Left cardiac atrium (tissue), 4 donors: ENCODE measurements around the gene ABL2. TPM values are rescaled to one million over a fixed set of nuclear protein-coding genes. Genes with fewer than 3 reads are reported as not detected.

Experiments
- ATAC-seq, 2 donors: fragments of 200-7000 bp; cut with Tn5 transposase; one replicate each; pipeline ENCODE4 v1.9.1; 2020; ENCODE audit warnings: mild to moderate bottlenecking in 2 of 2, moderate library complexity in 2 of 2
- DNase-seq: peaks from one replicate; pipeline ENCODE4 v3.0.0-alpha.2; 2020
- intact Hi-C, 2 donors: fragments of 100-400 bp; cut with DNase I; formaldehyde crosslinking; loops; one replicate each; pipeline versions ENCODE4 v1.14.1 to v1.15.1; 2022 to 2023
- total RNA-seq, 2 donors: library from RNA; stranded (reverse); fragmentation: NEBNext Ultra II Directional; extraction: Animal tissue kit (Norgen Biotek cat#: 25700); gene quantifications; one replicate each; pipeline ENCODE4 v1.2.1, GENCODE V29; 2021
- donor health status: DM: no; HTN: yes; CAD: no.
- donor health status: DM: no; HTN: yes; CAD: no; lungs with severe emphysema.
- donor health status: DM: yes; HTN: yes; CAD: no.
- donor health status: Dilated cardiomyopathy.

The ABL2 gene
- total RNA-seq, 2 donors from 2014 or later, result 10.7 to 13.9 TPM

DNA sequence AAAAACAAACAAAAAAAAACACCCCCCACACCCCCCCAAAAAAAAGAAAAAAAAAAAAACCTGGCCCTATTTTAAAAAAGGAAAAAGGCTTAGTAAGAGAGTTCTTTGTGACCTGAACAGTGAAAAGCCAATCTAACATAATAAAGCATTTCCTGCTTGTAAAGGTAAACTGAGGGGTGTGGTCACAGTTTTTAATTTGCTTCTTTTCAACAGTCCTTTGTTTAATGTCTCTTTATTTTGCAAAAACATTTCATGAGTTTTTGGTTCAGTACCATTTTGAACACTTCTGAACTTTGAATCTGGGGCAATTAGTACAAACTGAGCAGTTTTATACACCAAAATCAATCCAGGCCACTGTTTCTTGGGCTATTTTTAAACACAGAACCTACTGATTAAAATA, 110.0 kb downstream of the ABL2 start:
- DNase-seq, result no peak
- intact Hi-C loops, result no loop called here
- ATAC-seq, result no peak

DNA sequence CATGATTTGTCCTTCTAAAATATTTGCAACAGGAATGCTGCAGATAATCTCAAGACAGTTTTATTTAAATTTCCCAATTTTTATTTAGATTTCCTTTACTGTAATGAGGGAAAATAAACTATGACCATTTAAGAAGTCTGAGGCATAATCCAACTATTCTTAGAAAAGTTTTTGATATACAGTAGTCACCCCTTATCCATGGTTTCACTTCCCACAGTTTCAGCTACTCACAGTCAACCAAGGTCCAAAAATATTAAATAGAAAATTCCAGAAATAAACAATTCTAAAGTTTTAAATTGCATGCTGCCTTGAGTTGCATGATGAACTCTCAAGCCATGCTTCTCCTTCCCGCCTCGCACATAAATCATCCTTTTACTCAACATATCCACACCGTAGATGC, 114.3 kb downstream of the ABL2 start:
- DNase-seq, result no peak
- intact Hi-C loops, result no loop called here
- ATAC-seq, result no peak

DNA sequence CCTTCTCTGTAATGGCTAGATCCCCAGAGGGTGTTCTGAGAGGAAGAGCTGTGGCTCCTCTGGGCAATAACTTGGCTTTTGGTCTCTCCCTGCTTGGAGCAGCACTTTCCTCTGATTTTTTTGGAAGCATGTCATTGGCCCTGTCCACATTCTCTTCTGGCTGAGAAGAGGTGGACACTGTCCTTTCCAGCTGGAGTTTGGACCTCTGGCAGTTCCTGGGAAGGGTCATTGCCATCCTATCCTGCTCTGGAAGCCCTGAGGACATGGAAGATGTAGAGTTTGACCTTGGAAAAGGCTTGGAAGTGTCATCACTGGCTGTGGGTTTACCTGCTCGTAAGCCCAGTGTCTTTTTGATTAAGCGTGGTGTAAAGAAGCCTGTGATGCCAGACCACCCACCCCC, 120.8 kb downstream of the ABL2 start:
- no peak for ATAC-seq
- intact Hi-C loops, result no loop called here
- DNase-seq, result no peak

DNA sequence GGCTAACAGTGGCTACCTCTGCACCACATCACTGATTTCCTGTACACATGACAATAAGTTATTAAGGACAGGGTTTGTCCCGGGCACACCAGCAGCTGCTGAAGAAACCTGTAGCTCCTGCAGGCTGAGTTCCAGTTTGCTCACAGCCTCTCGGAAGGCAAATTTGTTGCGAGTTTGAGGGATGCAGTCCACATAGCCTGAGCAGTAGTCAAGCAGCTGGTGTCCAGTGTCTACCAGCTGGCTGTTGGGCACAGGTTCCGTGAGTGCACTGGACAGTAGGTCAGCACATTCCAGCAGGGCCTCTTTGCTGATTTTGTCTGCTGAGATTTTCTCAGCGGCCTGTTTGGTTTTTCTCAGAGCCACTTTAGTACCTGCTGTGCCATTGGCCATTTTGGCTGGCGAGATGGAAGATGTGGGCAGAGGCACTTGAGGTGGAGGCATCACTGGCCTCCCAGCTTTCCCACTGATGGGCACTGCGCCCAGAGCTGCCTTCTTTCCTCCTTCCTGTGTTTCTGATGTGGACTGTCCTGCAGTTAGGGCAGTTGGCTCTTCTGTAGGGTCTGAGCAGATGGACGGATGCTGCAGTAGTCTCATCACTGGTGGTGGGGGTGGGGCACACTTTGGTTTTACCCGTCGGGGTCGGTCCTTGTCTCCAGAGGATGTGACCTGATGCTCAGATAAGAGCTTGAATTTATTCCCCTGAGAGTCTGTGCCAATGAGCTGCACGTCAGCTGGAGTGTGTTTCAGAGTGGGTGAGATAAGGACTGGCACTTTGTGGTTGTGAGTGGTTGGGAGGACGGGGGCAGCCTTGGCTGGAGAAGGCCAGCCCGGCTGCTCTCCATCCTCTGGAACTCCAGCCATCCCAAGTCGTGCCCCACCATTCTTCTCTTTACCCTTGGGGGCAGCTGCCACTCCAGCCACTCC, 121.5 kb downstream of the ABL2 start:
- no peak for DNase-seq
- intact Hi-C loops, result no loop called here
- peak; percentile 71 to 83 for ATAC-seq

DNA sequence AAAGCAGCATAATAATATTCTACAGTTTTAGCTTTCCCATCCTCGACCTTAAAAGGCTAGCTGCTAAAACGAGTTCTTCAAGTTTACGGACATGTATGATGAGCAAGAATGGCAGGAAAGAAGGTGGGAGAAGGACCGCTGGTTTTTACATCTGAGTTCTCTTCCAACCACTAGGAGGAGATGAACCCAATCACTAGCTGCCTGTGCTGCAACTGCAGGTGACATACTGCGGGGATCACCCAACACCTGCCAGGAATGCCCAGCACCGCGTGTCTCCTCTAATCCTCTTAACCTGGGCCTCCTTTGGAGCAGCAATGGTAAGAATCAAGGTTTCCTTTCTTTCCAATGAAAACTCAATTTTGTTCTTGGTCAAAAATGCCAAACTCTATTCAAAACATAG, 124.1 kb downstream of the ABL2 start:
- DNase-seq (no peak), ATAC-seq (no peak)
- intact Hi-C loops, result no loop called here

DNA sequence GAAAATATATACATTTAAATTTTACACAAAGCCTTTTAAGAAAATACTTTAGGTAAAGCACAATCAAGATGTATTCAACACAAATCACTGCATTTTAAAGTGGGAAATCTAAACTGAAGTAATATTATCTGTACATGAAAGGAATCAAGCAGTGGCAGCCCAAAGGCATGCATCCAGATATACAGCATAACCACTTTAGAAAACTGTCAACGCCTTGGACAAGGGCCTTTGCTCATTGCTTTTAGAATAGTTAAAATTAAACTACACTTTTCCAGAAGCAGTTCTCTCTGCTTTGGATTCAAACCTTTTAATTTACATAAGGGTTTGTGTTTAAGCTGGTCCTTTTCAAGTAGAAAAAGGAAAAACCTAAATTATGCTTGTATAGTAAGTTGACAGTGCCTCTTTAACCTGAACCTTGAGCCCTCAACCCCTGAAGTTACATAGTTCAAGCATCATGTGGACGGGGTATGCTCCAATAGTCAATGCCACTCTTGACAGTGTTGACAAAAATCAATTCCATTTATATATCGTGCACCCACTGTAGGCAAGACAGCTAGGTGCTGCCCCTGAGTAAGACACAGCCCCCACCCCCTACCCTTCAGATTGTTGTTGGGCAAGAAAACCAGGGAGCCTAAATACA, 124.7 kb downstream of the ABL2 start:
- no peak for DNase-seq
- intact Hi-C loops, result no loop called here
- no peak for ATAC-seq

DNA sequence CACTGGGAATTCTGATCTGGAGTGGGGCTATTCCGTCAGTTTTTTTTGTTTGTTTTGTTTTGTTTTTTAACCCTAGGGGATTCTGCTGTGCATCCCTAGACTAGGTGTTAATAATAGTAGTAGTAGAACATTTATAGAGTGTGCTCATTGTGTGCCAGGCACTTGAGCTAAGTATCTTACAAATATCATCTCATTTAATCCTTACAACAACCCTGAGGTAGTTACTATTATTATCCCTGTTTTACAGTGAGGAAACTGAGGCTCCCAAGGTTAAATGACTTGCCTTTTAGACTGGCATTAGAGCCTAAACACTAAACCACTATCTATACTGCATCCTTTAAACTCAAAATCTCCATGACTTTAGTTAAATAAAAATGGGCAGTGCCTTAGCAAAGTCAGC, 125.5 kb downstream of the ABL2 start:
- ATAC-seq (no peak), DNase-seq (no peak)
- intact Hi-C loops, result no loop called here

DNA sequence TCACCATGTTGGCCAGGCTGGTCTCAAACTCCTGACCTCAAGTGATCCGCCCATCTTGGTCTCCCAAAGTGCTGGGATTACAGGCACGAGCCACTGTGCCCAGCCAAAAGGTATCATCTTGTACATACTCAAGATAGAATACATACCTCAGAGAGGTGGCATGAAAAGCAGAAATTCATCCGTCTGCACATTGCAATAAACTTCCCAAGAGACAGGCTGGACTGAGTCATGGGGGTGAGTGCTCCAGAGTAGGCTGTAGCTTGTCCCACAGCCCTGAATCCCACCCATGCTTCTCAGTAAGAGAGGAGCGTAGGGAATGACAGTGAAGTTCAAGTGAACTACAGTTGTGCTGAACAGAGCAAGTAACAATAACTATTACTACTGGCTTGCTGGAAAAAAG, 127.9 kb downstream of the ABL2 start:
- intact Hi-C loops, result no loop called here
- DNase-seq (no peak), ATAC-seq (no peak)

DNA sequence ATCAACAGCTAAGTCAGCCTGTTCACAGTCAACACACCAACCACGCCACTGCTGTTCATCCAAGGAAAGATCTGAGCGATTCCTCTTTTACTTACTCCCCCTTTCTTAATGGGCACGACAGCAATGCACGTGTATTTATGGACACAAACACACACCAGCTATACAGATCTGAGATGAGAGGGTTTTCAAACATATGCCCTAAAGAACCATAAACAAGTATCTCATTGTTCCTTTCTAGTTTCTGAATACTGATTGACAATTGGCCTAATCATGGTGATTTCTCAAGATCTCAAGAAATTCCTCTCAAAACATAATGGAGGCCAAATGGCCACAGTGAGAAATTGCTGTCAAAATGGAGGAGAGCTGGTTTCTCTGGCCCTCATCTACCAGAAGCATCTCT, 129.6 kb downstream of the ABL2 start:
- intact Hi-C loops, result no loop called here
- ATAC-seq (no peak), DNase-seq (no peak)

DNA sequence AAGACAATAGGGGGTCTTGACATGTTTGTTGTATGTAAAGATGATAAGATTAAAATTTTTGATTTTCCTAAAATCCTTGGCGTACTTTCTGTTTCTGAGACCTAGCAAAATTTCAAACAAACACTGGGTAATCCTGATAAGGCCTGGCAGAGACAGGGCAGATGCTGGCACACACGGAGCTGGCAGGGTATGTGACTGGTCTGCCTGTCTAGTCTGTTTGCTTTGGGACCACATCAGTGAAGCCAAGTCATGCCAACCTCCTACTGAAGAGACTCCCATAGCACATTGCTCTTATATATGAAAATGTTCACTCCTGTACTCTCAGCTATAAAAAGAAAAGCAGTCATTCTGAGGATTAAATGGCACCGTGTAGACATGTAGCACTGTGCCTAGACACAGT, 133.6 kb downstream of the ABL2 start:
- intact Hi-C loops, result no loop called here
- ATAC-seq (peak in 1 of 2 donors; percentile 20), DNase-seq (no peak)

DNA sequence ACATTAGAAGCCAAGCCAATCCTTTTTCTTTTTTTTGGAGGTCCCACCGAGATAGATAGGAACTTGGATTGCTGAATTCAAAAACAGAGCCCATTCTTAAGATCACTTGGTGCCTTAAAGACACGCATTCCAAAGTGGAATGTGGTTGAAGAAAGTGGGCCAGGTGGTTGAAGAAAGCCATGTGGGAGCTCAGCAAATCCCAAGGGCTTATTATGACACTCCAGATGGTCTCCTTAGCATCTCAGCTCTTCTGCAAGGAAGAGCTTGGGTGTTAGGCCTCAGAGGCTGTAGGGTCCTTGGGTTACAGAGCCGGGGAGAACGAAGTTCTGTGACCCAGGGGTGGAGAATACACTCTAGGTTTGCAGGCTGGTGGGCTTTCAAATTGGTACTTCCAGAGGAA, 134.1 kb downstream of the ABL2 start:
- DNase-seq (no peak), ATAC-seq (no peak)
- intact Hi-C loops, result no loop called here

DNA sequence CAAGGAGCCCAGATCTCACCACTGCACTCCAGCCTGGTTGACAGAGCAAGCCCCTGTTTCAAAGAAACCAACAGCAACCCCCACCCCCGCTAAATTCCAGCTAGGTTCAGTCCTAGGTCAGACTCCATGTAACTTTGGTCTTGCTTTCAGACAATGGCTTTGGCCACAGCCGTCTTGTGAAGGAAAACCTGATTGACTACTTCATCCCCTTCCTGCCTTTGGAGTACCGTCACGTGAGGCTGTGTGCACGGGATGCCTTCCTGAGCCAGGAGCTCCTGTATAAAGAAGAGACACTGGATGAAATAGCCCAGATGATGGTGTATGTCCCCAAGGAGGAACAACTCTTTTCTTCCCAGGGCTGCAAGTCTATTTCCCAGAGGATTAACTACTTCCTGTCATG, 134.7 kb downstream of the ABL2 start:
- ATAC-seq (no peak), DNase-seq (no peak)
- intact Hi-C loops, result no loop called here

DNA sequence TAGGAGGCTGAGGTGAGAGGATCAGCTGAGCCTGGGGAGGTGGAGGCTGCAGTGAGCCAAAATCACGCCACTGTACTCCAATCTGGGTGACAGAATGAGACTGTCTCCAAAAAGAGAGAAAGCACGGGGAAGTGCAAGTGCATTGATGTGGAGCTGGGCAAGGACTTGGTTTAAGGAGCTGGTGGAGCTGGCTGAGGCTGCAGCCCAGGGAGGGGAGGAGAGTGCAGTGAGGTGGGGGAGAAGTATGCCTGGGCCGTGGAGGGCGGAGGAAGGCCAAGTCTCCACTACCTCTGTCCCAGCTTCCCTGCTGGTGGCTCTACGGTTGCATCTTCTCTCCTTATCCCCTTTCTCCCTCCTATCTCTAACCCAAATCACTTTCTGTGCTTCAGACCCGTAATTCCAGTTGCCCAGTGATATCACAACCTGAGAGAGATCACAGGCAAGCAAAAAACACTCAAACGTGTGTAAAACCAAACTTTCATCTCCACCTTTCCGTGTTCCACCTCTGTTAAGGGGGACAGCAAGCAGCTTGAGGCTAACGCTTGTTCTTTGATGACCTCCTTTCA, 136.5 kb downstream of the ABL2 start:
- no peak for DNase-seq
- intact Hi-C loops, result no loop called here
- no peak for ATAC-seq

DNA sequence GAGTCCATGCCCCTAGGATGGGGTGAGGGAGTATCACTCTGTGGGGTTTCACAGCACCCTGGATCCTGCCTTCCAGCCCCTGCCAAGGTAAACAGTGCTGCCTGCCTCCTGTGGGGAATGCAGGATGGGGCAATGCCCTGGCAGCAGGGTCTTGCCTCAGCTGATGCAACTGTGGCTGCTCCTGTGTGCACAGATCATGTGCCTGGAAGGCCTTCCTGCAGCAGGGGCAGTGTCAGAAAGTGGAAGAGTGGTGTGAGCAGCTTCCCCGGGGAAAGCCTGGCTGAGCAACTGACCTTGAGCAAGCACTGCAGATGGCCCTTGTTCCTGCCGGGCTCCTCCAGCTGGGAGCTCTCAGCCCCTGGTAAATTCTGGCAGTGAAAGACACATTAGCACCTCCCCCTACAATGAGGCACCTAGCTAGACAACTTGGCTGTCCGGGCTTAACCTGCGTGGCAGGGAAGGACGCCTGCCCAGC, 137.7 kb downstream of the ABL2 start:
- intact Hi-C loops, result no loop called here
- DNase-seq, result peak; percentile 61
- ATAC-seq, result peak; percentile 71 to 88

DNA sequence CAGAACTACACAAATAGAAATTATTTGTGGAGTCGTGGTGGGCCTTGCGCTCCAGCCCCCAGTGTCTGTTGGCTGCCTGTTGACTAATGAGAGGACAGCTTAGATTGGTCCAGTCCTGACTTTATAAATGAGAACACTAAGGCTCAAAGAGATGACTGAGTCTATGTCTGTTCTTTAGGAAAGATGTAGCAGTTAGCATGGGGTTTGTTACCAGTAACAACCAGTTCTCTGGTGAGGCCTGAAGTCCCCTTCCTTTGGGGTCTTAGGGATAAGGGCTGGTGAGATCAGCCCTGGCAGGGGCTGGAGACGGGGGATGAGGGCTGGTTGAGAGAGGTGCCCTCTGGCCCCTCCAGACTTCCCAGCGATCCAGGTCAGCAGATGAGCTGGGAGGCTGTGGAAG, 138.6 kb downstream of the ABL2 start:
- ATAC-seq (no peak), DNase-seq (no peak)
- intact Hi-C loops, result no loop called here

DNA sequence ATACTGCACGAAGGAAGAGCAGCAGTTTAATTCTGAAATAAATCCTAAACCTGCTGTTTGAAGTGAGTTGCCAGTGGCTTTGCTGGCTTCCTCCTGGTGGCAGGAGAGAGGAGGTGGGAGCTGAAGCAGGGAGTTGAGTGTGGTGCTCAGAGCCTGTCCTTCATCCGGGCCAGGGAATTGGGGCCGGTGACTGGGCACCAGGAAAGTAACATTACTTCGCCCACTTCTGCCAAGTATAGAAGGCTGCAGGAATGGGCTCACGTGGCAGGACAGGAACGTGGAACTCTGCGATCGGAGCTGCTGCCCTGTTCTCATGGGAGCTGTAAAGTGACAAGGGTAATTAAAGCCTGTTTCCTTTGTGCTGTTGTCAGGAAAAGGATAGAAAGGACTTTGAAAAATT, 139.0 kb downstream of the ABL2 start:
- intact Hi-C loops, result no loop called here
- DNase-seq (no peak), ATAC-seq (peak in 1 of 2 donors; percentile 17)

DNA sequence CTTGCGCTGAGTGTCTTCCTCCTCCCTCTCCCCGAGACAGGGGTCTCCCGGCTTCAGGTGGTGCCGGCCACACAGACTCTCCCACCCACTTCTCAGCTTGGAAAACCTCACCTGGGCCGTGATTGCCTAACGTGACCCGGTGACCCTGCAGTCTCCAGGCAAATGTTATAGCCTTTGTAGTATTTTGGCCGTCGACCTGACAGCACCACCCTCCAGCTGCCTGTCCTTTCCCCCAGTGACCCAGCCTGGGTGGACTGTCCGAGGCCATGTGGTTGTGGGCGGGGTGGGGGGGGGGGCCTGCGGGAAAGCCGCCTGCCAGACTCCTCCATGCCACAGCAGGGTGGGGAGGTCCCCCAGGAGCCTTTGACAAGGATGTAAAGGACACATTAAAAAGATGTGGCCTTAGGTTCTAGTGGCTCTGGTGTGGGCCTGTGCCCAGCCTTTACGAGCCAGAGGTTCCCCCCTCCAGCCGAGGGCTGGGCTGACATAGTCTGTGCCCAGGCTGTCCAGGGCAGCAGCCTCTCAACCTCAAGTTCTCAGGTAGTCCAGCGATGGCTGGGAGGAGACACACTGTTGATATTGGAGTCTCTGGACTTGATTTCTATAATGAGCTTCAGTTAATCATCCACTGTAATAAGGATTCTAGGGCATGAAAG, 139.5 kb downstream of the ABL2 start:
- no peak for ATAC-seq
- no peak for DNase-seq

DNA sequence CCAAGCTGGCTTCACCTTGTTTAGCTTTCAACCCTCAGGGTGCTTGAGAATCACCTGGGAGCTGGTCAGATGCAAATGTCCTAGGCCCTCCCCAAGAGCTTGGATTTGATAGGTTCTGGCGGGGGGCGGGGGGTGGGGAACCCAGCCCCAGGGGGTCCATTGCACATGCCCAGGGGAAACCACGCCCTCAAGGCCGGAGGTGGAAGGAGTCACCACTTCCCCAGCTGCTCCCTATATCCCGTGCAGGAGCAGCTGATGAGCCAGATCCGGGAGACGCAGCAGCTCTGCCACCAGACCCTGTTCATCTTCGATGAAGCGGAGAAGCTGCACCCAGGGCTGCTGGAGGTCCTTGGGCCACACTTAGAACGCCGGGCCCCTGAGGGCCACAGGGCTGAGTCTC, 141.8 kb downstream of the ABL2 start:
- intact Hi-C loops, result loop anchor here in 1 of 2 donors (10.0 kb wide), 1 partner anchor 107 kb away; no protein-coding TSS in a partner anchor
- ATAC-seq, result no peak
- no peak for DNase-seq

More for the DNA sequence above, 139.5 kb downstream of the ABL2 start:
- intact Hi-C loops, result loop anchor here in 1 of 2 donors (10.0 kb wide), 1 partner anchor 105 kb away; no protein-coding TSS in a partner anchor

DNA sequence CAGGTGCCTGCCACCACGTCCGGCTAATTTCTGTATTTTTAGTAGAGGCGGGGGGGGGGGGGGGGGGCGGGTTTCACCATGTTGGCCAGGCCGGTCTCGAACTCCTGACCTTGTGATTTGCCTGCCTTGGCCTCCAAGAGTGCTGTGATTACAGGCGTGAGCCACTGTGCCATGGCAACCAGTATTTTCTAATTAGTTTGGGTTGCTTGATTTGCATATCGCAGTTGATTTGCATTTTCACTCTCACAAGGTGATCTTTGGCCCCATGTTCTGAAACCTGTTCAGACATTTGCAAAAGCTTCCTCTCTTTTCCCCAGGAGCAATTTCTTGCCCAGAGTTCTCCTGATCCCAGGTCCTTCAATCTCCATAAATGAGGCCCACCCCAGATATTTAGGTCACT, 145.9 kb downstream of the ABL2 start:
- DNase-seq, result no peak
- ATAC-seq, result no peak
- intact Hi-C loops, result loop anchor here in 1 of 2 donors (10.0 kb wide), 1 partner anchor 111 kb away; no protein-coding TSS in a partner anchor

DNA sequence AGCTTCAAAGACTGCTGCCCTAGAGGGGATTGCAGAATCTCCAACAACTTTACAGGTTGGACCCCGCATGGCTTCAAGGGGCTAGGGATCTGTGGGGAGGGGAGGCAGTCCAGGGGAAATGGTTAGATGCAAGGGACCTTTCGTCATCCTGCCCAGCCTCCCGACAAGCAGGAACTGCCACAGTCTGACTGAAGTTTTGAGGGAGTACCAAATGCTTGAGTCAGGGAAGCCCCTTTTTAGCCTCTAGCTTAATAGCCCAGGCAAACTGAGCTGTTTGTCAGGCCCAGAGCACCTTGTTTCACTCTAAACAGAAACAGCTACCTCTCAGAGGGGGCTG, 146.5 kb downstream of the ABL2 start:
- intact Hi-C loops, result loop anchor here in 1 of 2 donors (10.0 kb wide), 1 partner anchor 112 kb away; no protein-coding TSS in a partner anchor
- no peak for DNase-seq
- ATAC-seq, result no peak
